Ureter (tissue), 1 donor: ENCODE data around the gene ANKRD17. TPM values are rescaled to one million over a fixed set of nuclear protein-coding genes. Genes with fewer than 3 reads are reported as not detected.

Experiments
- DNase-seq: peaks from one replicate; pipeline ENCODE4 v3.0.0-alpha.2; 2020; ENCODE audit warnings: low spot score
- total RNA-seq: library from RNA; stranded (reverse); gene quantifications from one replicate; pipeline ENCODE4 v1.2.4, GENCODE V29; 2023
- donor health status: DM: yes; HTN: yes; CAD: no.

Gene ANKRD17
- total RNA-seq, 1 donor from 2014 or later, result 101 TPM

DNA sequence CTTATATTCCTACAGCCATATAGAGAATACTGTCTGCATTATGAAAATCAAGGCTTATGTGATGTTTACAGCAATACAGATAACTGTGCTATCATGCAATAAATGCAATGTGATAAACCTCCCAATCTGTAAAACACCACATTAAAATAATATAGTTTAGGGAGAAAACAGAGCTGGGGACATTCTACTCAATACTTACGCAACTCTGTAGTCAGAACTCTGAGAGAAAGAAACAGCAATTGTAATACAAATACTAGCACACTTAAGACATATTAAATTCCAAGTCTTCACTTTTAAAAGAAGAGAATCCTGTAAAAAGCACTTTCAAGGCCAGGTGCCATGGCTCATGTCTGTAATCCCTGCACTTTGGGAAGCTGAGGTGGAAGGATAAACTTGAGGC, 61.4 kb downstream of the ANKRD17 start:
- DNase-seq, result no peak

DNA sequence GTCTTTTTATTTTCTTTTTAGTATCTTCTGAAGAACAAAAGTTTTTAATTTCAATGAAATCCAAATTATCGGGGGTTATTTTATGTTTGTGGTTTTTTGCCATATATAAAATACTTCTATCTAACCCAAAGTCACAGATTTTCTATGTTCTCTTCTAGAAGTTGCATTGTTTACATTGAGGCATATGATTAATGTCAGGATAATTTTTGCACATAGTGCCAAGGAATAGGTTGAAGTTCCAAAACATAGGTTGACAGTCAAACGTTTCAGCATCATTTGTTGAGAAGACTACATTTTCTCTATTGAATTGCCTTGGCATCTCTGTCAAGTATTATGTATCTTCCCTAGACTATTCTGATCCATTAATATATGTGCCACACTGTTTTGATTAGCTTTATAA, 64.5 kb downstream of the ANKRD17 start:
- DNase-seq, result no peak

DNA sequence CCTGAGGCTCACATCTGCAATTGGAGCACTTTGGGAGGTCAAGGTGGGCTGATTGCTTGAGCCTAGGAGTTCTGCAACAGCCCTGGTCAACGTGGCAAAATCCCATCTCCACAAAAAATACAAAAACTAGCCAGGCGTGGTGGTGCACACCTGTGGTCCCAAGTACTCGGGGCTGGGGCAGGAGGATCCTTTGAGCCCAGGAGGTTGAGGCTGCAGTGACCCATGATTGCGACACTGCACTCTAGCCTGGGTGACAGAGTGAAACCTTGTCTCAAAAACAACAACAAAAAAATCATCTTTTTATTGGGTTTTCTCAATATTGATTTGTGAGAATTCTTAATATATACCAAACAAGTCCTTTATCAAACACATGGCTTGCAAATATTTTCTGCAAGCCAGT, 64.9 kb downstream of the ANKRD17 start:
- DNase-seq, result no peak

DNA sequence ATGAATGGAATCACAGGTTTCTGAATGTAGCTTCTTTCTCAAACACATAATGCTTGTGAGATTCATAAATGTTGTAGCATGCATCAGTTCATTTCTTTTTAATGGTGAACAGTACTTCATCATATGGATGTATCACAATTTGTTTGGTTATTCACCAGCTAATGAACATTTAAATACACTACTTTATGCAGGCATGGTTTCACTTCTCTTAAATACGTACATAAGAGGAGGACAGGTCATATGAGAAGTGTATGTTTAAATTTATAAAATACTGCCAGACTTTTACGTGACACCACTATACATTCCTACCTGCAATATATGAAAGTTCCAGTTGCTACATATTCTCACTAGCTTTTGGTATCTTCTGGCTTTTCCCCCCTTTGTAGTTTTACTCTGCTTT, 65.4 kb downstream of the ANKRD17 start:
- DNase-seq, result no peak

DNA sequence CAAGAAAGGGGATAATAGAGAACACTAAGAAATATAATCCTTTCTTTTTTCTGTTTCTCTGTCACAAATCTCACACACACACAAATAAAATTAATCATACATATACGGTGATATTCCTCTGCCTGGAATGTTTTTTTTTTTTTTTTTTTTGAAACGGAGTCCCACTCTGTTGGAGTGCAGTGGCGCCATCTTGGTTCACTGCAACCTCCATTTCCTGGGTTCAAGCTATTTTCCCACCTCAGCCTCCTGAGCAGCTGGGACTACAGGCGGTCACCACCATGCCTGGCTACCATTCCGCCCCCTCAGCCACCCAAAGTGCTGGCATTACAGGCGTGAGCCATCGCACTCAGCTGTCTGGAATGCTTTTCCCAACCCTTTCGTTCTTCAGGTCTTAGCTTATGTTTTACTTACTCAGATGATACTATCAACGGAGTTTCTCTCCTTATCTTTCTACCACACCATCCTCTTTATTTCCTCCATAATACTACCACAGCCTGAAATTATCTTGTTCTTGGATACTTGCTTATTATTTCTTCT, 69.3 kb downstream of the ANKRD17 start:
- no peak for DNase-seq

DNA sequence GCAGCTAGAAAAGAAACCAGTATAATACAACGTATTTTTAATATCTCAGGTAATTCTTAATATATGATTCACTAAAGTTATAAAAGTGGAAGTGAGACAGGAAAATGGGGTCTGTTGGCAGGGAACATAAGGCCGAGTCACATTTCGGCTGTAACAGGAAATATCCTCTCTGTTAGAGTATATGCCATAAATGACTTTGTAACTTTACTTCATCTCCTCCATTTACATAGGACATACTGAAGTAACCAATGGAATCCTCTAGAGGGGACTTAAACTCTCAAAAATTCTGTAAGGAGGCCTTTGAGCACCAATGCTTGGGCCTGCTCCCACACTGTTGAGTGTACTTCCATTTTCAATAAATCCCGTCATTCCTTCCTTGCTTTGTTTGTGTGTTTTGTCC, 71.3 kb downstream of the ANKRD17 start:
- no peak for DNase-seq

DNA sequence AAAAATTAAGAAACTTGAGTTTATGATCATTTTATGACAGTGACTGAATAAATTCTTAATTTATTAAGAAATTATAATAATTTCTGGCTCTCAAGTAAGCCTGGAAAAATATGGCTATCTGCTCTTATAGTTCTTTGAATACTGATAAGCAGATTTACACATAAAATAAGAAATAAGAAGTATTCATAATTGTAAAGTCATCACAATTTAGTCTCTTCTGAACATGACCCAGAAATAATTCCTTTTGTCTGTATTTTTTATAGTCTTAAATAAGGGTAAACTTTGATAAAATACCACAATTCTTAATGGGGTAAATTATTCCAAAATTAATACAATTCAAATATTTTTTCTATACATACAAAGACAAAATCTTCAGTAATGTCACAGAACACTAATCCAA, 72.7 kb downstream of the ANKRD17 start:
- no peak for DNase-seq

DNA sequence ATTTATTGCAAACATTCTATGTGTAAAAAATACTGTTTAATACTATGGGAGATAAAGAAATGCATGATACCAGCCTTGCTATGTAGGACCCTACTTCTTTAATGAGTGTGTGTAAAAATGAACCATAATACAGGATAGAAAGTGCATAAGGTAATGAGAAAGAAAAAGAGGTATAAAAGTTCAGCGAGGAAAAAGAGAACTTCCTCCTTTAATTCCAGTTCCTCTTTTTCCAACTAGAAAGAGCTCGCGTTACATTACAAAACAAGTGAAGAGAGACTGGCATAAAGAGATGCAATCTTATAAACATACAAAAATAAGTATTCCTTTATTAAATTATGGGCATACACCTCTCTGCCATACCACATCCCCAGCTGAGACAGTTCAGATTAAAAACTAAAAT, 77.4 kb downstream of the ANKRD17 start:
- no peak for DNase-seq

DNA sequence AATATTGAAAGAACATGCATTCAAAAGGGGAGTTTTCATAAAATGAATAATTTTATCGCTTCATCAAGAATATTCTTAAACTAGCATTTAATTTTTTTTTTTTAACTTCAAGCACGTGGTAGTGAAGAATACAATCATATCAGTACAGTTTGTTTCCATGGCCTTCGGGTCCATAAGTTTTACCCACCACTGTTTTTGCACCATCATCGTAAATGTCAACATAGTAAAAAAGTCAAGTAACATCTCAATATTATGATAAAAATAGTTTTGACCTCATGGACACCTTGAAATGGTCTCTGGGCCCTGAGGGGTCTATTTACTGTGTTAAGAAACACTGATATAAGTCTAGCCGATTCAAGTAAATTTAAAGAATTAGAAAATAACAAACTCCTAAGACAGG, 80.2 kb downstream of the ANKRD17 start:
- no peak for DNase-seq

DNA sequence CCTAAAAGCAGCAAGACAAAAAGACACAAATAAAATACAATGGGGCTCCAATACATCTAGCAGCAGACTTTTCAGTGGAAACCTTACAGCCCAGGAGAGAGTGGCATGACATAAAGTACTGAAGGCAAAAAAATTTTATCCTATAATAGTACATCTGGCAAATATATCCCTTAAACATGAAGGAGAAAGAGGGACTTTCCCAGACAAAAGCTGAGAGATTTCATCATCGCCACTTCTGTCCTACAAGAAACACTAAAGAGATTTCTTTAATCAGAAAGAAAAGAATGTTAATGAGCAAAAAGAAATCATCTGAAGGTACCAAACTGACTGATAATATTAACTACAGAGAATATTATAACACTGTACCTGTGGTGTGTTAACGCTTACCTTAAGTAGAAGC, 86.4 kb downstream of the ANKRD17 start:
- no peak for DNase-seq

DNA sequence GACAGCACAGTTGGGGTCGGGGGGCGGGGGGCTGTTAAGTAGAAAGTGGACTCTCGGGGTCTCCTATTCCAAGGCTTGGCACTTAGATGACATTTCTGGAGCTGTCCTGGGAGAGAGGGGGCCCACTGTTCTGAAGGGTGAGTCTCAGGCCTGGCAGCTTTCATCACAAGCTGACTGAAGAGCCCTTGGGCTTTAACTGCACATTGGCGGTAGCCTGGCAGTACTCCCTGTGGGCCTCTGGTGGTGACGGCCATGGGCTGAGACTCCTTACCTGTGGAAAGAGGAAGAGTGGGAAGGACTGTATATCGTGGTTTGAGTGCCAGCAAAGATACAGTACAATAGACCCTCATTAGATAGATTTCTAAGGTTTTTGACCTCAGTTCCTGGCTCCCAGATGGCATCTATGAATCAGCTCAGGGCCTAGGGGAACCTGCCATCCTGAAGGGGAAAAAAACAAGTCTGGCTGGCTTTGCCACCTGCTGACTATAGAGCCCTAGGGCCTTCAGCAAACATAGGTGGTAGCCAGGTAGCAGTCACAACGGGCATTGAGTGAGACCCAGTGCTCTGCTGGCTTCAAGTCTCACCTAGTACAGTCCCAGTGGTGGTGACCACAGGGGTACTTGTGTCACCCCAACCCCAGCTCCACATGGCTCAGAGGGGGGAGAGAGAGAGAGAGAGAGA, 87.9 kb downstream of the ANKRD17 start:
- peak; percentile 55 for DNase-seq

DNA sequence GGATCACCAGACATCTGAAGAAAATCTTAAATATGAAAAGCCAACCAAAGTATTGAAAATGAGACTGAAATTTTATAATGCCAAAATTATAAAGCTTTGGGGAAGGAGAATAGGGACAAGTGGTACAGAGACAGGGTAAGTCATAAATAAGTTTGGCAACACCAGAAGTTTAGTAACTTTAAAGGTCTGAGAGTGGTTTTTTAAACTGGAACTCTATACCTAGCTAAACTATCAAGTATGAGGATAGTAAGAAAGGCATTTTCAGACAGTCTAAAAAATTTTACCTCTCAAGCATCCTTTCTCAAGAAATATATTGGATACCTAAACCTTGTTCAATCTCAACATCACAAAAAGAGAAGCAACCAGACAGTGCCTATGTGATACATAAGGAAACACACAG, 92.4 kb downstream of the ANKRD17 start:
- no peak for DNase-seq

DNA sequence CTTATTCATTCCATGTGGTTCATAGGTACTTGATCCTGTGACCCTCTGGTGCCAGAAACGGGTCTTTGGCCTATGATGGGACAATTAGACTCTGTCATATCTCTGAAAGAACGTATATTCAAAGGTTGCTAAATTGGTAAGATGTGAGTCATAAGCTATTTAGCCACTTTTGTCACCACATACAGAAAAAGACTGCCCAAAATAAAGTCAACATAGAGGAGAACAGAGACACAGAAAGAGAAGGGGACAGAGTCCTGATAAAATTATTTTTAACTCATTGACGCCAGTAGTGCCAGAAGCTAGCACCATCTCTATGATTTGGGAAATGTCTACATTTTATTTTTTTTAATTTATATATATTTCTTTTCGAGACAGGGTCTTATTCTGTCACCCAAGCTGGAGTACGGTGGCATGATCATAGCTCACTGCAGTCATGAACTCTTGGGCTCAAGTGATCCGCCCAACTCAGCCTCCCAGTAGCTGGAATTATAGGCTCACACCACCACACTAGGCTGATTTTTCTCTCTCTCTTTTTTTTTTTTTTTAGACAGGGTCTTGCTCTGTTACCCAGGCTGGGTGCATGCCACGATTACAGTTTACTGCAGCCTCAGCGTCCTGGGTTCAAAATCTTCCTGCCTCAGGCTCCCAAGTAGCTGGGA, 96.9 kb downstream of the ANKRD17 start:
- DNase-seq, result no peak

DNA sequence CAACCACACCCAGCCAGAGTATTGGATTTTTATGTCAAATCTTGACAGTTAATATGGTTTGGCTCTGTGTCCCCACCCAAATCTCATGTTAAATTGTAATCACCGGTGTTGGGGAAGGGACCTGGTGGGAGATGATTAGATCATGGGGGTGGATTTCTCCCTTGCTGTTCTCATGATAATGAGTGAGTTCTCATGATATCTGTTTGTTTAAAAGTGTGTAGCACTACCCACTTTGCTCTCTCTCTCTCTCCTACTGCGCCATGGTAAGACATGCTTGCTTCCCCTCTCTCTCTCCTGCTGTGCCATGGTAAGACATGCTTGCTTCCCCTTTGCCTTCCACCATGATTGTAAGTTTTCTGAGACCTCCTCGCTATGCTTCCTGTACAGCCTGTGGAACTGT, 102.2 kb downstream of the ANKRD17 start:
- no peak for DNase-seq

DNA sequence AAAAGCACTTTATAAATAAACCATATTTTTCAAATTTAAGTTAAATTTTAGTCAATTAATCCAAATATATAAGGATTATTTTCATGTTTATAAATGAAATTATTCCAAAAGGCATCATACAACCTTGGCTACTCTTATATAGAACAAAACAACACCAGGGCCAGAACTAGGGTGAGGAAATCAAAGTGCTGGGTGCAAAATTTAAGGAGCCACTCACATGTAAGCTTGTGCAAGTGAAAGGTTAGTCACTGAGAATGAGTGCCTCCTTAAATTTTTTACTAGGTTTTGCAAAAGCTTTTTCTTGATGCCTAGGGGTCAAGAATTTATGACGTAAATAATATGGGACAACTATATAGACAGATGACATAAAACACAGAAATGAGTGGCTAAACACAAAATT, 105.7 kb downstream of the ANKRD17 start:
- DNase-seq, result no peak

DNA sequence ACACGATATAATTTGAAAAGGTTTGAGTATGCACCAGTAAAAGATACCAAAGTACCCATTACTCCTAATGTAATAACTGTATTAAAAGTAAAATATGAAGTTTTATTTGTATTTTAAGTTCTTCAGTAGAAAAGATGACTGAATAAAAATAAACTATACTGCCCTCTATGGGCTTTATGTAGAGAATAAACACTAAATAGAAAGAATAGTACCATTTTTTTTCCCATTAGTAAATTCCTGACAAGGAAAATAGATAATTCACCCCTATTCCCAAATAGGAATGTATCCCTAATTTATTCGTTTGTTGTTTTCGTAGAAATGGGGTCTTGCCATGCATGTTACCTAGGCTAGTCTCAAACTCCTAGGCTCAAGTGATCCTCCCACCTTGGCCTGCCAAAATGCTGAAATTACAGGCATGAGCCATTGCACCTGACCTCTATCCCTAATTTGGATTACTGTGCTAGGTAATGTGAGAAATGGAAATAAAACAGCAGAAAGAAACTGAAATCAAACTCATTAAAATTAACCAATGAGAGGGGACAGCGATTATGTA, 115.5 kb downstream of the ANKRD17 start:
- DNase-seq, result no peak

DNA sequence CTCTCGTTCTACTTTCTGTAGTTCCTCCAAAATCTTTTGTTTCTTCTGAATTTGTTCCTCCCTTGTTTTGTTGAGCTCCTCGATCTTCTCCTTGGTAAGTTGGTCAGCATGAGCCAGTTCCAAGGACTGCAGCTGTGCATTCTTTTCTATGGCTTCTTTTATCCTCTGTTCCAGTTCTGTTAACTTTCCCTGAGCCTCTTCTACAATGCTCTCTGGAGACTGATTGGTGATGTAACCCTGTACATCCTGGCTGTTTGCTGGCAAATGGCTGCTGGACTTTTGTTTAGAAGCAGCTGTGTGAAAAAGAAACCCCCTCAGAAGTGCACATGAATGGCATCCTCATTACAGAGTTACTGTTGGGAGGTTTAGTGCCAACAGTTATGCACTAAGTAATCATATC, 118.6 kb downstream of the ANKRD17 start:
- no peak for DNase-seq

DNA sequence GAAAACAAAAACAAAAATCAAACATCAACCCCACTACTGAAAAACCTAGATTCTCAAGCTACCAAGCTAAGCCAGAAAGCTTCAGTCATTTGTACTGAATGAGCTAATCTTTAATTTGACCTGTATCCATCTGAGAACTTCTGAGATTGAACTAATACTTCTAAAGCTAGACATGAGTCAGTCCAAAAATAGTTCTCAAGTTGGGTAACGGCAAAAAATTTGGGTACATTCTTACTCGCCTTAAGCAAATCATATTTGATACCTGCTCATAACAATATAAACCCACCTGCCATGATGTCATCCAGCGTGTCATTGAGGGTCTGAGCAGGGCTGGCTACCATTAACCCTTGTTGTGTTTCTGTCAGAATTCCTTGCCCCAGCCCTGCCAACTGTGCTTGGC, 119.4 kb downstream of the ANKRD17 start:
- DNase-seq, result no peak

DNA sequence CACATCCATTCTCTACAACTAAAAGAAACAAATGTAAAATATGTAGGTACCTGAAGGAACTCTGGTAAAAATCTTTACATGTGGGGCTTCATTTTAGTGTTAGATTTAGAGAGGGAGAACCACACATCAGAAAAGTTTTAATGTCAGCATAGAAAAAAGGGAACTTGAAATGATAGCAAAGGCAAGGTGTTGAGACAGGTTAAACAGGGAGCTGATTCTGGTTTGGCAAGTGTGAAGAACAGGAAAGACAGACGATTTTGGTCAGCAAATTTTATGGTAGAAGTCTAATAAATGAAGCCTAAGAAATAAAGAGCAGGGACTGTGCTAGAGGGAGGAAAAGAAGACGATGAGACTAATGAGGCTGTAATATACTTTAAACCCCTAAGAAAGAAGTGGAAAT, 121.5 kb downstream of the ANKRD17 start:
- DNase-seq, result no peak

DNA sequence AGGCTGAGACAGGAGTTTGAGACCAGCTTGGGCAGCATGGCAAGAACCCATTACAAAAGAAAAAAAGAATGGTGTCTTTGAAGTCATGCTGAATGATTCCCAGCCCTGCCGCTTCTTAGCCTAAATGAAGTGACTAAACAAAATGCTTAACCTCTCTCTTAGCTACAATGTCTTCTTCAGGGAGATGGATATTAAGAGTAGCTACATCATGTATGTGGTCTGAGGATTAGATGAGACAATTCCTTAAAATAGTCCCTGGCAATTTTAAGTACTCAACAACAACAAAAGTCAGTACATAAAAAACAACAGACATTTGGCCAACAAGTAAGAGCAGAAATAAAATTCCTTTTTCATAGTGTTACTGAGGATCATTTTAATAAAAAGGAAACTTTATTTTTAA, 124.8 kb downstream of the ANKRD17 start:
- DNase-seq, result no peak

DNA sequence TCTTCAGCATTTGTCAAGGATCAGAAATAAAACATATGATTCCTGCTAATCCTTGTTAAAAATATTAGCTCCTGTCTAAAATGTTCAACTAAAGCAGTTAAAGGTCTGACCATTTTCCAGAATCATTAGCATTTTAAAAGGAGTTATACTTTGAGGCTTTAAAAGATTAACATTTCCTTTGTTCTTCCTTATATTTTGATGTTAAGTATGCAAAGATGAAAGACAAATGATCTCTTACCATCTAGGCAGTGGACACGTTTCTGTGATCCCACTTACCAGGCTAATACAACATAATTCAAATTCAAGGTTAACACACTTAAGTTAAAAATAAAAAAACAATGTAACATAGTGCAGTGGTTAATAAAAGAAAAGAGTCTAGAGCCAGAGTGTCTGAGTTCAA, 127.3 kb downstream of the ANKRD17 start:
- no peak for DNase-seq

DNA sequence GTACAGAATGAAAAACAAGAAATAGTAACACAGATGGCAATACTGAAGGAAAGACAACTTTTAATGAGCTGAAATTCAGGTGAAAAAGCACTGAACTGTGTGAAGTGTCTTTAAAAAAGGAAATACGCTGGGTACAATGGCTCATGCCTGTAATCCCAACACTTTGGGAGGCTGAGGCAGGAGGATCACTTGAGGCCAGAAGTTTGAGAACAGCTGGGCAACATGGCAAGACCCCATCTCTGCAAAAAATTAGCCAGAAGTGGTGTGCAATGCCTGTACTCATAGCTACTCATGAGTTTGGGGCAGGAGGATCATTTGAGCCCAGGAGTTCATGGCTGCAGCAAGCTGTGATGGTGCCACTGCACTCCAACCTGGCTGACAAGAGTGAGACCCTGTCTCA, 129.3 kb downstream of the ANKRD17 start:
- DNase-seq, result no peak

DNA sequence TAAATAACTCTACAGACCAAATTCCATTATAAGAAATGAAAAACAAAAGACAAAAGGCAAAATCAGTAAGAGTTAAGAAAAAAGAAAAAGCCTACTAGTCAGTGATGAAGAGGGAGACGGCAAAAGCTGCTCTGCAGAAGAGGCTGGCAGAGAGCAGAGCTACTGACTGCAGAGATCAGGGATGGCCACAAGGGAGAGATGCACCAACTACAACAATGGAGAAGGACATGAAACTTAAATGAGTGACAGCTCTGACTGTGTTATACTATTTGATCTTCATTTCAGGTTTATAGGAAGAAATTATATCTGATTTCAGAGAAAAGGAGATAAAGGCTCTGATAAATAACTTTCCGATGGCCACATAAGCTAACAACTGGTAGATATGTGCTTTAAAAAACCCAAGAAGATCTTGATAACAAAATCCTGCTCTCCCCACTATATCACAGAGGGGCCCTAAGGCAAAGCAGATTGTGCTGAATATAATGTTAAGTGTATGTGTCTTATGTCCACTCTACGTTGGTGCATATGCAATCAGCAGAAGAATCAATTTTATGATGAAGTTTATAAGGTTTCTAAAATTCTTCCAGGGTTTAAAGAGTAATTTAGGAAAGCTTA, 130.7 kb downstream of the ANKRD17 start:
- DNase-seq, result no peak
